HepG2 (cell line): Measurements from ENCODE around the gene MFF. TPM values are rescaled to one million over a fixed set of nuclear protein-coding genes. Genes with fewer than 3 reads are reported as not detected.

ENCODE experiments used
- CBFB ChIP-seq: sonication (generic); formaldehyde crosslinking; IDR thresholded peaks from 2 replicates; pipeline ENCODE4 v1.4.0; 2020; ENCODE audit warnings: missing genetic modification reagents
- HOXA5 ChIP-seq: sonication (generic); formaldehyde crosslinking; IDR thresholded peaks from 2 replicates; pipeline ENCODE4 v1.4.0; 2020; ENCODE audit warnings: missing genetic modification reagents
- POLR2A ChIP-seq, 2 experiments: IDR thresholded peaks; 2 replicates each; pipeline ENCODE4 v1.6.1; 2011; ENCODE audit warnings: low read depth in 2 of 2, low read length in 2 of 2, mild to moderate bottlenecking in 1 of 2, moderate library complexity in 1 of 2; ENCODE audit not compliant: insufficient read depth in 1 of 2
- POLR2G ChIP-seq: fragments of 200-400 bp; formaldehyde crosslinking; IDR thresholded peaks from 2 replicates; pipeline ENCODE4 v1.6.1; 2018; ENCODE audit warnings: mild to moderate bottlenecking, low read depth, low read length, moderate library complexity
- PRMT3 ChIP-seq: sonication (generic); formaldehyde crosslinking; IDR thresholded peaks from 2 replicates; pipeline ENCODE4 v1.8.1; 2022; ENCODE audit warnings: low read depth, mild to moderate bottlenecking, moderate library complexity, missing genetic modification reagents, borderline replicate concordance
- PTBP1 ChIP-seq: fragments of 200-400 bp; formaldehyde crosslinking; IDR thresholded peaks from 2 replicates; pipeline ENCODE4 v1.6.1; 2018; ENCODE audit warnings: low read length, low read depth; ENCODE audit not compliant: poor library complexity, severe bottlenecking
- REPIN1 ChIP-seq: sonication (generic); formaldehyde crosslinking; IDR thresholded peaks from 2 replicates; pipeline ENCODE4 v1.8.0; 2022; ENCODE audit warnings: missing genetic modification reagents, low read depth, mild to moderate bottlenecking, borderline replicate concordance
- SP1 ChIP-seq, 2 experiments: fragments of 450-650 bp in 1 of 2; sonication (generic) in 1 of 2; formaldehyde crosslinking in 1 of 2; IDR thresholded peaks; 2 replicates each; pipeline versions ENCODE4 v1.4.0 to v1.6.1; 2016 to 2020; ENCODE audit warnings: missing genetic modification reagents in 1 of 2
- SP140L ChIP-seq: sonication (generic); formaldehyde crosslinking; IDR thresholded peaks from 2 replicates; pipeline ENCODE4 v1.4.0; 2020; ENCODE audit warnings: missing genetic modification reagents, borderline replicate concordance
- ZFP62 ChIP-seq: sonication (generic); formaldehyde crosslinking; IDR thresholded peaks from 2 replicates; pipeline ENCODE4 v1.4.0; 2020; ENCODE audit warnings: missing genetic modification reagents
- ZNF383 ChIP-seq: sonication (generic); formaldehyde crosslinking; IDR thresholded peaks from 2 replicates; pipeline ENCODE4 v1.4.0; 2020; ENCODE audit warnings: missing genetic modification reagents, mild to moderate bottlenecking, borderline replicate concordance
- polyA plus RNA-seq, 8 experiments: library from polyadenylated mRNA; depleted of rRNA in 3 of 8; stranded (reverse) in 7 of 8; unstranded in 1 of 8; fragments of >200 nt; fragmentation: Illumina TruSeq in 4 of 8; extraction: Trizol in 4 of 8; gene quantifications; 2 replicates each; pipeline versions ENCODE4 v1.2.1 to v1.2.3, GENCODE V29; 2011 to 2016; ENCODE audit warnings: low read depth in 4 of 8, missing spikeins in 1 of 8, mixed read lengths in 1 of 8; ENCODE audit not compliant: insufficient read depth in 1 of 8
- total RNA-seq, 5 experiments: library from RNA; depleted of rRNA; stranded (reverse); fragments of >200 nt; fragmentation: Illumina TruSeq; extraction: Trizol; gene quantifications; 2 replicates each; pipeline ENCODE4 v1.2.3, GENCODE V29; 2016; ENCODE audit warnings: low read depth in 1 of 5
- TF ChIP-seq, protein P1 (sequence below), 2 experiments: sonication (generic) in 1 of 2; formaldehyde crosslinking in 1 of 2; IDR thresholded peaks; 2 replicates each; pipeline versions ENCODE4 v1.6.1 to v1.9.0; 2014 to 2022; ENCODE audit warnings: antibody characterized with exemption in 1 of 2, borderline replicate concordance in 1 of 2, inconsistent platforms in 1 of 2, low read depth in 1 of 2, missing genetic modification reagents in 1 of 2
- TF ChIP-seq, protein P2 (sequence below), 2 experiments: sonication (generic) in 1 of 2; formaldehyde crosslinking in 1 of 2; IDR thresholded peaks; 2 replicates each; pipeline versions ENCODE4 v1.4.0 to v1.6.1; 2018 to 2020; ENCODE audit warnings: missing genetic modification reagents in 2 of 2, borderline replicate concordance in 1 of 2, low read depth in 1 of 2, mild to moderate bottlenecking in 1 of 2, missing biosample characterization in 1 of 2
- TF ChIP-seq, protein P3 (sequence below): sonication (generic); formaldehyde crosslinking; IDR thresholded peaks from 2 replicates; pipeline ENCODE4 v1.8.0; 2022; ENCODE audit warnings: mild to moderate bottlenecking, missing genetic modification reagents, borderline replicate concordance

The MFF gene
- total and polyA plus RNA-seq, 2 of the 13 experiments (the other 11 are each of a cell fraction or from before 2014, with no cell fraction given), result 81.9 to 156 TPM

DNA sequence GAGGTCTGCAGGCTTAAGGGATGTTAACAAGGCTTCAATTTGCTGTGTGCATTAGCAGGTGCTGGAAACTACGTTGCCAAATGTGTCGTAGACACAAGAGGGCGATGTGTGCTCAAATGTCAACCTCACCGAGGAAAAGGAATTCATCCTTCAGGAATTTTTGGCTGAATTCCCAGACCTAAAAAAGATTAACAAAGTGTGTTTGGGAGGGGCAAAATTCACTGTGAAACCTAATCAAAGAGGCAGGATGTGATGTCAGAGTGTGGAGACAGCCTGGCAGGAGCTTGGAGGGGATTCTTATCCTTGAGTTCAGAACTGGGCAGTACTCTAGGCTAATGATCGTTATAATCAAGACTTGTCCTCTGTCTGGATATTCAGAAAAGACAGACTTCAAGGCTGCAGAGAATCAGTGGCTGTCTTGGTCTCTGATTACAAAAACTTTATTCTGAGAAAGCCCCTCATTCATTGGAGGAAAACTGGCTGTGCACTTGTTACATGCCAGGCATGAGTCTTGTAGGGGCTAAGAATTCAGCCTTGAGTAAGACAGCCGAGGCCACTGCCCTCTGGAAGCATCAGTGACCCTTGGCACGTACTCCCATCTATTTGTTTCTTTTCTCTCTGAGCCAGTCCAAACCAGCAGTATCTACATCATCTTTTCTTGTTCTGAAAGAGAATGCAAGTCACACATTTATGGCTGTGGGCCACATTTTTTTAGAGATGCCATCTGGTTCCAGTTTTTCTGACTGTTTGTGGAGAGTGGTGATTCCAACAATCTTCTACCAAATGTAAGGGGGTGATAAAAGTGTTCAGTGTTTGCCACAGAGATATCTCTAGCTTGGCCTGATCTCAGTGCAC lies 81.4 kb downstream of the MFF start (continued):
- TF ChIP-seq POLR2G (0 out of 2 replicates have a peak, but pooled peaks have one; percentile 35), ZNF383 (no peak), CBFB (CRISPR knock-in tag) (peak; percentile 57; the same call in 1 of the 2 replicates), PTBP1 (no peak), HOXA5 (CRISPR knock-in tag) (peak; percentile 89; the same call in 1 of the 2 replicates), PRMT3 (CRISPR knock-in tag) (no peak), POLR2A (IDR thresholded peaks at IDR 0.05; ENCODE audit: insufficient read depth in 1 of 2, low read depth in 2 of 2, low read length in 2 of 2) (peak in 1 of 2 experiments; percentile 29; a peak in 1 of 4 replicates), ZFP62 (no peak), SP1 (IDR thresholded peaks at IDR 0.05) (no peak), SP1 (CRISPR knock-in tag; IDR thresholded peaks at IDR 0.05) (no peak), REPIN1 (CRISPR knock-in tag) (peak; percentile 89; the same call in 1 of the 2 replicates), SP140L (CRISPR knock-in tag) (peak; percentile 94; the same call in 1 of the 2 replicates)
- TF ChIP-seq, protein P1, sequence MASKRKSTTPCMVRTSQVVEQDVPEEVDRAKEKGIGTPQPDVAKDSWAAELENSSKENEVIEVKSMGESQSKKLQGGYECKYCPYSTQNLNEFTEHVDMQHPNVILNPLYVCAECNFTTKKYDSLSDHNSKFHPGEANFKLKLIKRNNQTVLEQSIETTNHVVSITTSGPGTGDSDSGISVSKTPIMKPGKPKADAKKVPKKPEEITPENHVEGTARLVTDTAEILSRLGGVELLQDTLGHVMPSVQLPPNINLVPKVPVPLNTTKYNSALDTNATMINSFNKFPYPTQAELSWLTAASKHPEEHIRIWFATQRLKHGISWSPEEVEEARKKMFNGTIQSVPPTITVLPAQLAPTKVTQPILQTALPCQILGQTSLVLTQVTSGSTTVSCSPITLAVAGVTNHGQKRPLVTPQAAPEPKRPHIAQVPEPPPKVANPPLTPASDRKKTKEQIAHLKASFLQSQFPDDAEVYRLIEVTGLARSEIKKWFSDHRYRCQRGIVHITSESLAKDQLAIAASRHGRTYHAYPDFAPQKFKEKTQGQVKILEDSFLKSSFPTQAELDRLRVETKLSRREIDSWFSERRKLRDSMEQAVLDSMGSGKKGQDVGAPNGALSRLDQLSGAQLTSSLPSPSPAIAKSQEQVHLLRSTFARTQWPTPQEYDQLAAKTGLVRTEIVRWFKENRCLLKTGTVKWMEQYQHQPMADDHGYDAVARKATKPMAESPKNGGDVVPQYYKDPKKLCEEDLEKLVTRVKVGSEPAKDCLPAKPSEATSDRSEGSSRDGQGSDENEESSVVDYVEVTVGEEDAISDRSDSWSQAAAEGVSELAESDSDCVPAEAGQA (IDR thresholded peaks at IDR 0.05; ENCODE audit: low read depth), result peak; percentile 63; the same call in 1 of the 2 replicates
- TF ChIP-seq, protein P1 (CRISPR knock-in tag; IDR thresholded peaks at IDR 0.05; ENCODE audit: borderline replicate concordance), result no peak
- TF ChIP-seq, protein P2, sequence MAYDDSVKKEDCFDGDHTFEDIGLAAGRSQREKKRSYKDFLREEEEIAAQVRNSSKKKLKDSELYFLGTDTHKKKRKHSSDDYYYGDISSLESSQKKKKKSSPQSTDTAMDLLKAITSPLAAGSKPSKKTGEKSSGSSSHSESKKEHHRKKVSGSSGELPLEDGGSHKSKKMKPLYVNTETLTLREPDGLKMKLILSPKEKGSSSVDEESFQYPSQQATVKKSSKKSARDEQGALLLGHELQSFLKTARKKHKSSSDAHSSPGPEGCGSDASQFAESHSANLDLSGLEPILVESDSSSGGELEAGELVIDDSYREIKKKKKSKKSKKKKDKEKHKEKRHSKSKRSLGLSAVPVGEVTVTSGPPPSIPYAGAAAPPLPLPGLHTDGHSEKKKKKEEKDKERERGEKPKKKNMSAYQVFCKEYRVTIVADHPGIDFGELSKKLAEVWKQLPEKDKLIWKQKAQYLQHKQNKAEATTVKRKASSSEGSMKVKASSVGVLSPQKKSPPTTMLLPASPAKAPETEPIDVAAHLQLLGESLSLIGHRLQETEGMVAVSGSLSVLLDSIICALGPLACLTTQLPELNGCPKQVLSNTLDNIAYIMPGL (CRISPR knock-in tag; IDR thresholded peaks at IDR 0.05; ENCODE audit: borderline replicate concordance in 1 of 2, low read depth in 1 of 2), result peak; percentile 53 to 91; a peak in 3 of 4 replicates
- TF ChIP-seq, protein P3, sequence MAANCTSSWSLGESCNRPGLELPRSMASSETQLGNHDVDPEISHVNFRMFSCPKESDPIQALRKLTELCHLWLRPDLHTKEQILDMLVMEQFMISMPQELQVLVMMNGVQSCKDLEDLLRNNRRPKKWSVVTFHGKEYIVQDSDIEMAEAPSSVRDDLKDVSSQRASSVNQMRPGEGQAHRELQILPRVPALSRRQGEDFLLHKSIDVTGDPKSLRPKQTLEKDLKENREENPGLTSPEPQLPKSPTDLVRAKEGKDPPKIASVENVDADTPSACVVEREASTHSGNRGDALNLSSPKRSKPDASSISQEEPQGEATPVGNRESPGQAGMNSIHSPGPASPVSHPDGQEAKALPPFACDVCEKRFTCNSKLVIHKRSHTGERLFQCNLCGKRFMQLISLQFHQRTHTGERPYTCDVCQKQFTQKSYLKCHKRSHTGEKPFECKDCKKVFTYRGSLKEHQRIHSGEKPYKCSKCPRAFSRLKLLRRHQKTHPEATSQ (CRISPR knock-in tag), result peak; percentile 91; the same call in 1 of the 2 replicates
